ENCODE results near the gene EPM2A. TPM values are rescaled to one million over a fixed set of nuclear protein-coding genes. Genes with fewer than 3 reads are reported as not detected.
"Not testable (repeated sequence)": the region's sequence is repeated elsewhere in the genome, so short reads cannot be mapped to it uniquely, and the experiment has no call there.

Gene EPM2A
- 8.6 TPM for total RNA-seq

DNA sequence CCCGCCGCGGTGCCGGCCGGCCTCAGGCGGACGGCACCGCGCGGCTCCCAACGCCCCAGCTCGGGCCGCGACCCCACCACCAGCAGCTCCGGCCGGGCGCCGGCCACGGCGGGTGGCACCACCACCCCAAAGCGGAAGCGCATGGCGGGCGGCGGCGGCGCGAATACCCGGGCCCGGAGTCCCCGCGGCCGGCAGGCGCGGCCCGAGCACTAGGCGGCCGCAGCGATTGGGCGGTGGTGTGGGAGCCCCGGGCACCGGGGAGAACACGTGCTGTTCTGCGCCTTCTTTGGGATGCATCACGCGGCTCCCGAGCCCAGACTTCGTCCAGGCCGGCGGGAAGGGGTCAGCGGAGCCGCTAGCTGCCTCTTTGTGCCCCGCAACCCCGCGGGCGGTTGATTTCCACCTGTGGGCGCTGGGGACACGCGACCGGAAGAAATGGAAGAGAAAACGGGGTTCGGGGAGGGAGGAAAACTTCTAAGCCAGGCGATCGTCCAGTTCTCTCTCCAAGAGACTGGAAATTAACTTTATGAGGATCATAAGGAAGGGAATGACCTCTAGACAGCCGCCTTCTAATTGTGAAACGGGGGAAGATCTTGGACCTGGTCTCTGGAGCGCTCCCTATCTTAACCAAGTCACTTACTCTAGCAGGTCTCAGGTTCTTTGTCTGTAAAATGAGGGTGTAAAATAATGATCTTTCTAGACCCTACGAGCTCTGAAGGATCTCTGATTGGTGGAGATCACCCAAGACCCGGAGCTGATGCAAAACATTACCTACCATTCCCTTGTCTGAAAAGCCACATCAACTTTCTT lies at the start of gene EPM2A:
EPM2A (minus strand) TSS at position 165 of the 810 bp plus-strand sequence; CDS start at position 143, 22 bp downstream.
- DNase-seq (ENCODE audit: low spot score), result peak; percentile 90
- peak; percentile 76 for ATAC-seq

DNA sequence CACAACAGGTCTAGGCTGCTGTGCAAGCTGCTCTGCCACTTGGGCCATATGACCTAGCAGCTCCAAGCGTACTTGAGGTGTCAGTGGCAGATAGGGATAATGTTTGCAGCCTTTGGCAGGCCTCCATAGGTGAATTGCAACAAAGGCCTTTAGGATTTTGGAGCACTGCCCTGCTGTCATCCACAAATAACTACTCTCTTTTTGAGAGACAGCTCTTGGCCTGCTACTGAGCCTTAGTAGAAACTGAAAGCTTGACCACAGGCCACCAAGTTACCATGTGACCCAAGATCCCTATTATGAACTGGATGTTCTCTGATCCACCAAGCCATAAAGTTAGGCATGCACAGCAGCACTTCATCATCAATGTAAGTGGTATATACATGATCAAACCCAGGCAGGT lies 49.4 kb upstream of the EPM2A start:
- DNase-seq (ENCODE audit: low spot score) (no peak), ATAC-seq (no peak)

DNA sequence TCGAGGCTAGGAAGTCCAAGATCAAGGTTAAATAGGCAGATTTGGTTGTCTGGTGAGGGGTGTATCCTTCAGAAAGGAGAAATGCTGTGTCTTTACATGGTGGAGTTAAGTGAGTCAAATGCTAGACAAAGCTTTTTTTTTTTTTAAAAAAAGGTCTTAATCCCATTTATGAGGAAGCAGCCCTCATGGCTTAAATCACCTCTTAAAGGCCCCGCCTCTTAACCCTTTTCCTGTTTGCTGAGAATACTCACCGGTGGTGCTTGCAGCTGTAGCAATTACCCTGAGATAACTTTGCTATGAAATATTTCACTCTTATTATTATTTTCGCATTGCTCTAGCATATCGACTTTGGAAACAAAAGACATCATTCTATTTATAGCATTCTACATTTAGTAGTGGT lies 48.5 kb upstream of the EPM2A start:
- DNase-seq (ENCODE audit: low spot score) (no peak), ATAC-seq (no peak)

DNA sequence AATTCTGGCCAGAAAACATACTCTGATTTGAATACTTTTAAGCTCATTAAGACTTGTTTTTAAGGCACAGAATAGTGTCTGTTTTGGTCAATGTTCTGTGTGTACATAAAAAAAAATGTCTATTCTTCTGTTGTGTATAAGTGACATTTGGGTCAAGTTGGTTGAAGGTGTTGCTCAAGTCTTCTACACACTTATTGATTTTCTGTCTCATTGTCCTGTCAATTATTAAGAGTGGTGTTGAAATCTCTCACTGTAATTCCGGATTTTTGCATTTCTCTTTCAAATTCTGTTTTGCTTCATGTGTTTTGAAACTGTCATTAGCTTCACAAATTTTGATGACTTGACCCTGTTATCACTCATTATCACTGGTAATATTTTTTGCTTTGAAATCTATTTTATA lies 37.5 kb upstream of the EPM2A start:
- no peak for ATAC-seq
- DNase-seq (ENCODE audit: low spot score), result no peak

DNA sequence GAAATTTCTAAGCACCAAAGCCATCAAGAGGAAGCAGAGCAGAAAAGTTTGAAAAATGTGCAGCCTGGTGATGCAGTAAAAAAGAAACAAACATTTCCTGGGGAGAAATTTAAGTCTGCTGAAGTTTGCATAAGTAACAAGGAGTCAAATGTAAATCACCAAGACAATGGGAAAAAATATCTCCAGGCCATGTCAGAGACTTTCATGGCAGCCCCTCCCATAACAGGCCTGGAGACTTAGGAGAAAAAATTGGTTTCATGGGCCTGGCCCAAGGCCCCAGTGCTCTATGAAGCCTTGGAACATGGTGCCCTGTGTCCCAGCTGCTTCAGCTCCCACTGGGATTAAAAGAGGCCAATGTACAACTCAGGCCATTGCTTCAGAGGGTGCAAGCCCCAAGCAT lies 30.1 kb upstream of the EPM2A start:
- DNase-seq (ENCODE audit: low spot score) (no peak), ATAC-seq (no peak)

DNA sequence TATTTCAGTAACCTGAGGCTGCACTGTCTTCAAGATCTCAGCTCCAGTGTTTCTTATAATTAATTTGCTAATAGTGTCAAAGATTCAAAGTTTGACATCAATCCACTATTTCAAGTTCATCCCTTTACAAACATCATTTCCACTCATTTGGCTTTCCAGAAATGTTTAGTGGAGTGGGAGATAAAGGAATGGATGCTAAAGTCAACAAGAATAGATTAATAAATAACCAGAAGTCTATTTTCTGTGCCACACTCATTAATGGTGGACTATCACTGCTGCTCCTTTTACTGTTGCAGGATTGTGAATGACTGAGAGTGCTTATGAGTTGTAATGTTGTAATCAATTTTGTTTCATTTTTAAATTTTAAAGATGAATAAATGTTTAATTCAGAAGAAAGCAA lies 28.4 kb upstream of the EPM2A start:
- no peak for DNase-seq (ENCODE audit: low spot score)
- ATAC-seq, result peak; percentile 33

DNA sequence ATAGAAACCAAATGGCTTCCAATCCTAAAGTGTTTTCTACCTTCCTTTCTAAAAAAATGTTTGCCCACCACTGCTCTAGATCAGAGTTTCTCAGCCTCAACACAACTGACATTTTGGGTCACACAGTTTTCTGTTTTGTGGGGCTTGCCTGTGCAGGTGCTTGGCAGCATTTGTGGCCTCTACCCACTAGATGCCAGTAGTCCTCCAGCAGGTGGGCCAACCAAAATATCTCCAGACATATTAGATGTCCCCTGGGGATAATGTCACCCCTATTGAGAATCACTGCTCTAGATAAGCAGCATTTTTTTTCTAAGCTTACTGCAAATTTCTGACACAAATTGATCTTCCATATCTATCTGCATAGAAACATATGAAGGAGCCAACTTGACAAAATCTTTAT lies 26.3 kb upstream of the EPM2A start:
- no peak for ATAC-seq
- no peak for DNase-seq (ENCODE audit: low spot score)

DNA sequence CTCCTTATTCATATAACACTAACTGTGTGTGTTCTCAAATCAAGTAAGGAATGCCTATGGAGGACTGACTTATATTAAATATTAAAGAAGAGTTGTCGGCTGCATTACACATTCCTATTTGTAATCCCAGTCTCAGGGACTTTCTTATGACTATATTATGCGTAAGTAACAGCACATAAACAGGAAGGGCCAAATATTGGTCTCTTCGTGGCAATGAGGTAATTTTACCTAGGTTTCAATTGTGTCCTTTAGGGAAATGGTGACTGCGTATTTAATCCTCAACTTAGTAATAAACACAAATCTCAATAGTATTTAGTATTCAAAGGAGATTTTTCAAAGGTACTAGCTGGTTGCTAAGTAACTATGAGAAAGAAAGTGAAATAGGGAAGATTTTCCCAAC lies 22.8 kb upstream of the EPM2A start:
- DNase-seq (ENCODE audit: low spot score), result no peak
- no peak for ATAC-seq

DNA sequence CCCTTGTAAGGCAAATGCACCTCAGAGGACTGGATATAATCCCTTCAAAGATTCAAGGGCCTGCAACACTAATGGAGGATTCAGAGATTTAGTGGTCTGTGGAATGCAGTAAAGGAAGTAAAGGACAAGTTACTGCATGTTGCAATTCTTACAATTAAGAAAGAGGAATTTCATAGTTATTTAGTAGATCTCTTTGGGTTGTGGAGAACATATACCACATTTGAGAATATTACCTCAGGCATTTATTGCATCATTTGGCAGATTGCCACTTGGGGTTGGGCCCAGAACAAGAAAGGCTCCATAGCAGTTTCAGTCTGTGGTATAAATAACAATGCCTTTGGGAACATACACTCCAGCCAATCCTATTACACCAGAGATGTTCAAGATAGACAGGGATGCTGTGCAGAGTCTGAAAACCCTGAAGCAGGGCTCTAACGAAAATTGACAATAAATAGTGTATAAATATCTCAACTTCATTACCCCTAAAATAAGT lies 20.9 kb upstream of the EPM2A start:
- peak; percentile 53 for DNase-seq (ENCODE audit: low spot score)
- ATAC-seq, result peak; percentile 46

DNA sequence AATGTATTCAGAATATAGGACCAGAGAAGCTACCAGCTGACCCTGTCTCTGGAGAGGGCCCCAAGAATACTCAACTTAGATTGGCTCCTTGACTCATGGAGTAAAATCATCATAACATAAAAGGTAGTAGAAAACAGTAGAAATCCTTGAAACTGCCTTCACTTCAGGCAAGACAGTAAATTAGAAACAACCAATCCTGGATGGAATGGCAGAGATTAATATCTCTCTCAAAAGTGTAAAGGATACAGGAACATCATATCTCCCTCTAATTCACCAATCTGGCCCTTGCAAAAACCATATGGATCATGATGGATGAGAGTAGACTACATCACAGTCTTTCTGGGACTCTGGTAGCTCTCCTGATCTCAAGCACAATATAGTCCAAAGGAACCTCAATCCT lies 20.4 kb upstream of the EPM2A start:
- DNase-seq (ENCODE audit: low spot score) (no peak), ATAC-seq (no peak)

DNA sequence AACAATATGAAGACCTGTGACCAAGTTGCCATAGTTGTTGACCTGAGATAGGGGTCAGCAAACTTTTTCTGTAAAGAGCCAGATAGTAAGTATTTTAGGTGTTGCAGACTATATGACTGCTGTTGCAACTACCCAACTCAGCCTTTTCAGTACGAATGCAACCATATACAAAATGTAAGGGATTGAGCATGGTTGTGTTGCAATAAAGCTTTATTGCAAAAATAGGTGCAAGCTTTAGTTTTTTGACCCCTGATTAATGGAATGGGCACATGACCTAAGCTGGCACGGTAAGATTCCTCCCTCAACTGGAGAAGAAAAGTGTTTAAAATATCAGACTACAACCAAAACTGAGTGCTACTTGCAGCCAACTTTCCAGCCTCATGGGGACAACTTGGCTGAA lies 17.3 kb upstream of the EPM2A start:
- no peak for DNase-seq (ENCODE audit: low spot score)
- ATAC-seq, result no peak

DNA sequence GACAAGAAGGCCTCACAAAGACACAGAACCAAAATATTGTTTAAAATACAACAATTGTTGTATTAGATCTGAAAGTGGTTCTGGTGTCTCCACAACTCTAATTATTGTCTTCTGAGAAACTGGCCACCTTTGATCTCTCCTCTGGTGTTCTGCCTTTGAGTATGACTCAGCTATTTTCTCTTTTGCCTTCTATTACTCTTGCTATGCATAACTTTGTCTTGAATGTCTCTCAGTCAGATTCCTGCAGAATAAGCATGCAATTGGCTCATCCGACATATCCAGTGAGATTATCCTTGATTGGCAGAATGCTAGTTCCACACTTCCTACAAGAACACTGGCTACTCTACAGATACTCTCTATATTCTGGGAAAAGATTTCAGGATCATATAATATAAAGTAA lies 14.3 kb upstream of the EPM2A start:
- DNase-seq (ENCODE audit: low spot score), result no peak
- ATAC-seq, result peak; percentile 71

DNA sequence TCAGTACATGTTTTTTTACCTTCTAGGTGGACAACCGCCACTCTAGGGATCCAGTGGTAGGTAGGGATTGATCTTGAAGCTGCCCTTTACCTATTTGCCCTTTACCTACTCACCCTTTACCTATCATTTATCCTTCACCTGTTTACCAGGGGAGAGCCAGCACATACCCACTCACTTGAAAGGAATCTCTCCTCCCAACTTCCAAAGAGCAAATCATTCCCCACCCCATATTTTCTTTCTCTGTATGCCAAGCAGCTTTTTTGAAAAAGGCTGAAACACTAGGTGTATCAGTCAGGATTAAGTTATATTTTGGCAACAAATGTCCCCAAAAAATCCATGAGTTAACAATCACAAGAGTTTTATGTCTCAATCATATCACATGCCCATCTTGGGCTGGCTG lies 10.5 kb upstream of the EPM2A start:
- ATAC-seq, result no peak
- DNase-seq (ENCODE audit: low spot score), result no peak

DNA sequence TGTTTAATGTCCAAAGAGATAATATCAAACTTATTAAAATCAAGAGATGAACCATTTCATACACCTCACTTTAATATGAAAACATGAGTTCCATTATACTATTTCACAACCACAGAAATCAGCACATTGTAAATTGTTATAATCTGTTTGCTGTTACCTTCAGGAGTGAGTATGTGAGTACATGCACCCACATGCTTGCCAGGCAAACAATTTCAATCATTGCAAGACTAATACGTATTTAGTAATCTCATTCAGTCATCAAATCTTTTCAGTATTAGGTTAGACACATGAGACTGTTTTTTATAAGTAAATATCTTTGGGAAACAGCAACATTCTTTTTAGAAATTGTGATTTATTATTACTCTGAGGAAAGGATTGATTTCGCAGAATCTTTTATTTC lies 9.3 kb upstream of the EPM2A start:
- DNase-seq (ENCODE audit: low spot score), result no peak
- ATAC-seq, result no peak

DNA sequence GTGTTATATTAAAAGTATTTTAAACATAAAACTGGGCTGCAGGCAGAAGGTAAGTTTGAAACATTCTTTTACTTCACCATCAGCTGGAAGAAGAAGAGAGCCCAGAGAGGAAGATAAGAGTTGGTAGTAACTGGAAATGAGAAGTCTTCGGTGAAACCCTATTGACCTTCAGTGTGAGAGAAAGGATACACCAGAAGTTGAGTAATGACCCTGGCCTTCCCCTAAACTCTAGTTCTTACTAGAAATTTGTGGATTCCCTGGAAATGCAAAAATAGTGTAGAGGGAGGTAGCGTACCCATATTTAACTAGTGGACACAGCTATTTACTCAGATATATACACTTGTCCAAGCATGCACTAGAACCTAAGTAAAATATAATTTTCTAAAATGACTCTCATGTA lies 8.0 kb upstream of the EPM2A start:
- ATAC-seq (no peak), DNase-seq (ENCODE audit: low spot score) (no peak)

DNA sequence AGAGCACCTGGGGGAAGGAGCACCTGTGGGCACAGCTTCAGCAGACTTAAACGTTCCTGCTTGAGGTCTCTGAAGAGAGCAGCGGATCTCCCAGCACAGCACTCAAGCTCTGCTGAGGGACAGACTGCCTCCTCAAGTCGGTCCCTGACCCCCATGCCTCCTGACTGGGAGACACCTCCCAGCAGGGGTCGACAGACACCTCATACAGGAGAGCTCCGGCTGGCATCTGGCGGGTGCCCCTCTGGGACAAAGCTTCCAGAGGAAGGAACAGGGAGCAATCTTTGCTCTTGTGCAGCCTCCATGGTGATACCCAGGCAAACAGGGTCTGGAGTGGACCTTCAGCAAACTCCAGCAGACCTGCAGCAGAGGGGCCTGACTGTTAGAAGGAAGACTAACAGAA lies 7.2 kb upstream of the EPM2A start:
- not testable (repeated sequence) for DNase-seq (ENCODE audit: low spot score); ATAC-seq

DNA sequence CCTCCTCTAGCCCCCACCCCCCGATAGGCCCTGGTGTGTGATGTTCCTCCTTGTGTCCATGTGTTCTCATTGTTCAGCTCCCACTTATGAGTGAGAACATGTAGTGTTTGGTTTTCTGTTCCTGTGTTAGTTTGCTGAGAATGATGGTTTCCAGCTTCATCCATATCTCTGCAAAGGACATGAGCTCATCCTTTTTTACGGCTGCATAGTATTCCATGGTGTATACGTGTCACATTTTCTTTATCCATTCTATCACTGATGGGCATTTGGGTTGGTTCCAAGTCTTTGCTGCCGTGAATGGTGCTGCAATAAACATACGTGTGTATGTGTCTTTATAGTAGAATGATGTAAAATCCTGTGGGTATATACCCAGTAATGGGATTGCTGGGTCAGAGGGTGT lies 4.4 kb upstream of the EPM2A start:
- not testable (repeated sequence) for ATAC-seq

DNA sequence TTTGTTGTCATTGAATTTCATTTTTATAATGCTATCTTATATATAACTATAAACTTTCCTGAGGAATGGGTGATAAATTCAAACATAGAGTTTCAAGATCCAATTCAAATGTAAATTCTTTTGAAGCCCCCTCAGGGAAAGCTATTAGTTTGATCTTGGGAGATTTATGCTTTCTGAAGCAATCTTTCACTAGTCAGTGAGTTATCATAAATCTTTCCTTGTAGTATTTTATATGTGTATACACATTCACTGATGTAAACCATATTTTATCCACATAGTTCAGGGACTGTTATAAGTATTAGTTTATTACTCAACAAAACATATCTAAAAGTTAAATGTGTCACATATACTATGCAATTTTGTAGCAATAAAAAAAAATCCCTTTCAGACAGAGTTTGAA lies 2.9 kb upstream of the EPM2A start:
- ATAC-seq (no peak), DNase-seq (ENCODE audit: low spot score) (no peak)

More for the DNA sequence above, 4.4 kb upstream of the EPM2A start:
- not testable (repeated sequence) for DNase-seq (ENCODE audit: low spot score)

DNA sequence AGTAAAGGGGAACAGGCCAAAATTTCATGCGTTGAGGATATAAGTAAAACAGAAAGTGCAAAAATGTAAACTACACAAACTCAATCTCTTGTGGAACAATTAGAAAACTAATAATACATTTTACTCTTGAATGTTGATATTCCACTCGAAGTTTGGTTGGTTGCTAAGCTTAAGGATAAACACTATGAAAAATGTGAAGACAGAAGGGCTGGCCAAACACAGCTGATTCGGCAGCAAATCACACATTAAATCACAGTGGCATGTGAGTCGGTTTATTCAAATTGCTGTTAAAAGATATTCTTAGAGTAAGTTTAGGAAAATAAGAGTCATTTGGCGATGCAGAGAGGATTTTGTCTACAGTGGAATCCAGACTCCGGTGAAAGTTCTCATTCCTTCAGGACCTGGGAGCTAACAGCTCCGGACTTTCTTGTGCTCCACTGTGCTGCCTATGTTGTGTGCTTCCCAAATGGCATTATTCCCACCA lies 1.4 kb upstream of the EPM2A start:
- no peak for ATAC-seq
- DNase-seq (ENCODE audit: low spot score), result no peak

DNA sequence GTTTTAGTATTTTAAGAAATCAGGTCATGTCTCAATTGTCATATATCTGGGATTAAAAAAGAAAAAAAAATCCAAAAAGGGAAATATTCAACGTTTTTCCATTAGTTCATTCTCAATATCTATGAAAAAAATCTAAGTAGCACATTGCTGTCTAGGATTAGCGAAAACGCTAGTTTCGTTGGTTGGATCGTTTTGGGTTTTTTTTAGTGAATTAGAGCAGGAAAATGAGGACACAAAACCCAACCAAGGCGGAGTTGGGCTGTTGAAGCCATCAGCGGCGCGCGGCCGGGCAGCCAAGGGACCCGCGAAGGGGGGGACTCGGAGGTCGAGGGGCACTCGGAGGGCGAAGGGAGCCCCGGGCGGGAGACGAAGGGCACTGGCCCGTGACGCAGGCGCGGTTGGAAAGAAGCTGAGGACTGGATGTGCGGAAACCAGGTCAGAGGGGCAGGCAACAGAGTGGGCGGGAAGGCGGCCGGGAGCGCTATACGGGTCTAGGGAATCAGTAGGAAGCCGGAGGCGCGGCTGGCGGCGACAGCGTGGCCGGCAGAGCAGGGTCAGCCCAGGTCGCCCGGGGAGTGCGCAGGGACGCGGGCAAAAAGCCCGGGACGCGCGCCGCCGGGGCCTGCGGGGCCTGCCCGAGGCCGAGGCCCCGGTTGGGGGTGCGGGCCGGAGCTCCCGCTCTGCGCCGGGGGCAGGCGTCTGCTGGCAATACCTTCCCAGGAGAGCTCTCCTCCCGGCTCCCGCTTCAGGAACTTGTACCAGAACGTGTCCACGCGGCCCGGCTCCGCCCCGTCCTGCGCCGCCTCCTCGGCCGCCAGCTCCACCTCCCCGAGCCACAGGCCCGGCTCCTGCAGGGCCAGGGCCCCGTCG lies 599 bp downstream of the EPM2A start:
- peak; percentile 87 for ATAC-seq
- DNase-seq (ENCODE audit: low spot score), result peak; percentile 95

DNA sequence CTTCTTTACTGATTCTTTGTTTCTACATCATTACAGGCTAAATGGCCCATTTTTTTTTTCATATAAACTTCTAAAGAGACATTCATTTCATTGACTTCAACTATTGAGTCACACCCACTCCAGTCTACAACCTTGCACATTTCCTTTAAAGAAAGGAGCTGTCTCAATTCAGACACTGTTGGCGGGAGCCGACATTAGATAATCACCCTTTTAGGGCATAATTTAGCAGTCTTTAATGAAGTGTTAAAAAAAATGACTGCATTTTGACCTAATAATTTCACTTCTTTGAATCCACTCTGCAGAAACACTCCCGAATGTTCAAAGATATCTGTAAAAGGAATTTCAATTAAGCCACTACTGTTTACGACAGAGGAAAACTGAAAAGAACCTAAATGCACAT lies 1.5 kb downstream of the EPM2A start:
- DNase-seq (ENCODE audit: low spot score), result no peak
- ATAC-seq, result no peak

DNA sequence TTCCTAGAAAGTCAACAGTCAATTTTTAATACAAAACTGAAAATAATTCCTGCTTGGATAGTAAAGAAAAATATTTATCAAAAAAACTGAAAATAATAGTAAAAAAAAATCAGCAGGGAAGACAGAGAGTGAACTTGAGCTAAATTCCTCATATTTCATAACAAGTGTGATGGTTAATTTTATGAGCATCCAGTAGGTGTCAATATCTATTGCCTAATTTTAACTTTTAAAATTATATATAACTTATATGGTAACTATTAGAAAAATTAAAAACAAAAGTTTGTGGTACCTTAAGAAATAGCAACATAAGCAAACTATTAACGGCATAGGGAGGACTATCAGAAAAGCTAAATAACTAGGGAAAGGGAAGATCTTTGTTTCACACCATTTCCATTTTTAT lies 2.1 kb downstream of the EPM2A start:
- ATAC-seq (no peak), DNase-seq (ENCODE audit: low spot score) (no peak)
